GM12874 (cell line): Measurements from ENCODE around the gene ZFYVE21.

ENCODE experiments used
- CTCF ChIP-seq: IDR thresholded peaks from 2 replicates; pipeline ENCODE4 v1.5.1; 2011; ENCODE audit warnings: low read depth, mild to moderate bottlenecking, control low read depth, low read length, moderate library complexity; ENCODE audit not compliant: insufficient read depth

ZFYVE21 gene

GRCh38 chr14:103767336-103767894 is 51.8 kb downstream of the ZFYVE21 start:
- no peak for TF ChIP-seq CTCF

GRCh38 chr14:103770500-103770899 is 54.9 kb downstream of the ZFYVE21 start:
- TF ChIP-seq CTCF: no peak

GRCh38 chr14:103770902-103771301 is 55.3 kb downstream of the ZFYVE21 start:
- no peak for TF ChIP-seq CTCF

GRCh38 chr14:103772078-103772712 is 56.6 kb downstream of the ZFYVE21 start:
- no peak for TF ChIP-seq CTCF

GRCh38 chr14:103773521-103773920 is 57.9 kb downstream of the ZFYVE21 start:
- no peak for TF ChIP-seq CTCF

GRCh38 chr14:103775506-103775905 is 59.9 kb downstream of the ZFYVE21 start:
- TF ChIP-seq CTCF: no peak

- TF ChIP-seq CTCF: no peak
Observed at GRCh38 chr14:103782376-103782775, 66.8 kb downstream of the ZFYVE21 start.
